K562 (cell line): ENCODE measurements around the gene MAP2K3. TPM values are rescaled to one million over a fixed set of nuclear protein-coding genes. Genes with fewer than 3 reads are reported as not detected.
A peak's percentile ranks its signal among the peaks of the same experiment; 100 is the strongest.

ENCODE experiments used
- BHLHE40 ChIP-seq: IDR thresholded peaks from 2 replicates; pipeline ENCODE4 v1.6.1; 2011; ENCODE audit warnings: low read length, improper control_type of control experiment
- CCNT2 ChIP-seq: IDR thresholded peaks from 2 replicates; pipeline ENCODE4 v1.6.1; 2011; ENCODE audit warnings: borderline replicate concordance, low read depth, mild to moderate bottlenecking, moderate library complexity, mixed read lengths, low read length; ENCODE audit not compliant: insufficient read length; ENCODE audit errors: extremely low read depth
- EP400 ChIP-seq: fragments of 450-650 bp; IDR thresholded peaks from 2 replicates; pipeline ENCODE4 v1.6.1; 2017; ENCODE audit warnings: antibody characterized with exemption, mild to moderate bottlenecking, moderate library complexity
- ETS1 ChIP-seq: conservative IDR thresholded peaks from 2 replicates; pipeline ENCODE4 v1.6.1; 2011; ENCODE audit warnings: low read depth, mild to moderate bottlenecking, low read length; ENCODE audit not compliant: control insufficient read depth
- FUS ChIP-seq: fragments of 200-400 bp; formaldehyde crosslinking; optimal IDR thresholded peaks from 2 replicates; pipeline ENCODE3; 2017; ENCODE audit warnings: low read depth, low read length
- HNRNPK ChIP-seq: fragments of 200-400 bp; formaldehyde crosslinking; IDR thresholded peaks from one replicate; pipeline ENCODE4 v1.6.1; 2018; ENCODE audit warnings: mild to moderate bottlenecking, low read depth, low read length; ENCODE audit not compliant: poor library complexity, severe bottlenecking
- HNRNPLL ChIP-seq: fragments of 200-400 bp; formaldehyde crosslinking; IDR thresholded peaks from 2 replicates; pipeline ENCODE4 v1.6.1; 2017; ENCODE audit warnings: low read length, low read depth, mild to moderate bottlenecking; ENCODE audit not compliant: poor library complexity, severe bottlenecking
- KAT7 ChIP-seq: sonication (generic); formaldehyde crosslinking; IDR thresholded peaks from 2 replicates; pipeline ENCODE4 v1.8.0; 2022; ENCODE audit warnings: missing genetic modification reagents, mild to moderate bottlenecking, borderline replicate concordance
- MAZ ChIP-seq, 2 experiments: fragments of 450-650 bp in 1 of 2; sonication (generic) in 1 of 2; formaldehyde crosslinking; IDR thresholded peaks in 1 of 2; conservative IDR thresholded peaks in 1 of 2; 2 replicates each; pipeline versions ENCODE4 v1.4.0 to v1.5.0; 2020; ENCODE audit warnings: mild to moderate bottlenecking in 1 of 2, missing genetic modification reagents in 1 of 2
- MTA2 ChIP-seq: fragments of 450-650 bp; IDR thresholded peaks from 2 replicates; pipeline ENCODE4 v1.6.1; 2016; ENCODE audit warnings: low read depth
- NCOA2 ChIP-seq, 2 experiments: fragments of 450-650 bp; IDR thresholded peaks; 2 replicates each; pipeline ENCODE4 v1.6.1; 2018; ENCODE audit warnings: mild to moderate bottlenecking in 2 of 2, moderate library complexity in 1 of 2; ENCODE audit not compliant: partially characterized antibody in 2 of 2
- NRF1 ChIP-seq, 2 experiments: fragments of 450-650 bp; IDR thresholded peaks in 1 of 2; conservative IDR thresholded peaks in 1 of 2; 2 replicates each; pipeline ENCODE4 v1.6.1; 2014; ENCODE audit warnings: mild to moderate bottlenecking in 2 of 2
- POLR2G ChIP-seq: fragments of 200-400 bp; formaldehyde crosslinking; IDR thresholded peaks from 2 replicates; pipeline ENCODE4 v1.6.1; 2017; ENCODE audit warnings: low read depth, mild to moderate bottlenecking, antibody characterized with exemption, low read length, moderate library complexity
- VEZF1 ChIP-seq: fragments of 200-800 bp; sonication (Bioruptor generic); IDR thresholded peaks from 2 replicates; pipeline ENCODE4 v1.6.1; 2017; ENCODE audit warnings: missing genetic modification characterization, missing compliant biosample characterization
- ZBED1 ChIP-seq: IDR thresholded peaks from 2 replicates; pipeline ENCODE4 v1.6.1; 2014
- ZNF253 ChIP-seq: fragments of 250-450 bp; sonication (Bioruptor Pico); conservative IDR thresholded peaks from 2 replicates; pipeline ENCODE4 v1.6.1; 2021; ENCODE audit warnings: mild to moderate bottlenecking
- polyA plus RNA-seq, 8 experiments: library from polyadenylated mRNA; depleted of rRNA in 4 of 8; stranded (reverse) in 5 of 8; unstranded in 3 of 8; fragments of >200 nt; fragmentation: Nextera tagmentation in 2 of 8; fragmentation: Illumina TruSeq in 1 of 8; extraction: Ambion mirVana in 2 of 8; extraction: Trizol in 1 of 8; gene quantifications; 2 replicates each; pipeline versions ENCODE4 v1.2.1 to v1.2.3, GENCODE V29; 2011 to 2014; ENCODE audit warnings: inconsistent platforms in 1 of 8, missing spikeins in 1 of 8
- total RNA-seq, 7 experiments: library from RNA; depleted of rRNA in 6 of 7; stranded (reverse); fragments of >200 nt in 6 of 7; fragmentation: Illumina TruSeq in 2 of 7; extraction: Trizol in 2 of 7; gene quantifications; 2 replicates each; pipeline versions ENCODE4 v1.2.1 to v1.2.3, GENCODE V29; 2011 to 2021; ENCODE audit warnings: low replicate concordance in 1 of 7
- TF ChIP-seq, protein P1 (sequence below): fragments of 250-450 bp; sonication (Bioruptor Pico); IDR thresholded peaks from 2 replicates; pipeline ENCODE4 v1.5.0; 2021; ENCODE audit warnings: mild to moderate bottlenecking, borderline replicate concordance
- TF ChIP-seq, protein P2 (sequence below): fragments of 450-650 bp; formaldehyde crosslinking; IDR thresholded peaks from 2 replicates; pipeline ENCODE4 v1.4.0; 2020; ENCODE audit warnings: mild to moderate bottlenecking, mixed read lengths
- TF ChIP-seq, protein P3 (sequence below): sonication (generic); formaldehyde crosslinking; IDR thresholded peaks from 2 replicates; pipeline ENCODE4 v1.9.0; 2022; ENCODE audit warnings: mild to moderate bottlenecking, missing genetic modification reagents

The MAP2K3 gene
- total and polyA plus RNA-seq, 9 of the 15 experiments (the other 6 are each of a cell fraction or from before 2014, with no cell fraction given) = 0.18 to 14.8 (median 3.5) TPM

DNA sequence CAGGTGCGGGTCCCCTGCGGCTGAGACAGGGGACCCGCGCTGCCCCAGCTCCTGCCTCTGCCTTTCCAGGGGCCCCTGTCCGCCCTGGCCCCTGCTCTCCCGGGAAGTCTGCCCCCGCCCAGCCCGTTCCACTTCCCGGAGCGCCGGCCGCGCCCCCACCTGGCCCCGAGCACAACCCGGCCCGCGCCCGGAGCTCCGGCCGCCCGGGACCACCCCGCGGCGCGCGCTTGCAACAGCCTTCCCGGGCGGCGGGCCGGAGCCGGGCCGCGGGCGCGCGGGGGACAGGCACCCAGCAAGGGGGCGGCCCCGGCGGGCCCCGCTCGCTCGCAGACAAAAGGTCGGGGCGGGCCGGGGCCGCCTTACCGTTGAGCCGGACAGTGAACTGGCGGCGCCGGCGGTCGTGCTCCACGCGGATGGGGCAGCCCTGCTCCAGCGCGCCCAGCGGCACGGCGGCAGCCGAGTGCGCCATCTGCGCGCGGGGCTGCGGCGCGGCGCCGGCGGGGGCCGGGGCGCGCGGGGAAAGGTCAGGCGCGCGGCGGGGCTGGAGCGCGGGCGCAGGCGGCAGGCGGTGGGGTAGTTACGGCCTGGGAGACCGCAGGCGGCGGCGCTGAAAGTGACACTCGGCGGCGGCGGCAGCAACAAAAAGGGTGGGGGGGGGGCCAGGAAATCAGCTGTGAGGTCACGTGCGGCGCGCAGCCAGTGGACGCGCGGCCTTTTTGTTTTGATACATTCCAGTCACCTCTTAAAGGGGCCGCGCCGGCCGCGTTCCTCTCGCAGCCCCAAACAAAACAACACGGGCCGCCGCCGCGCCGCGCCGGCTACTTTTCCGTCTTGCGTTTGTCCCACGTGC is 31.5 kb upstream of the MAP2K3 start, which contains the start of gene NATD1 (continued):
- TF ChIP-seq HNRNPK = peak; percentile 63
- TF ChIP-seq, protein P1, sequence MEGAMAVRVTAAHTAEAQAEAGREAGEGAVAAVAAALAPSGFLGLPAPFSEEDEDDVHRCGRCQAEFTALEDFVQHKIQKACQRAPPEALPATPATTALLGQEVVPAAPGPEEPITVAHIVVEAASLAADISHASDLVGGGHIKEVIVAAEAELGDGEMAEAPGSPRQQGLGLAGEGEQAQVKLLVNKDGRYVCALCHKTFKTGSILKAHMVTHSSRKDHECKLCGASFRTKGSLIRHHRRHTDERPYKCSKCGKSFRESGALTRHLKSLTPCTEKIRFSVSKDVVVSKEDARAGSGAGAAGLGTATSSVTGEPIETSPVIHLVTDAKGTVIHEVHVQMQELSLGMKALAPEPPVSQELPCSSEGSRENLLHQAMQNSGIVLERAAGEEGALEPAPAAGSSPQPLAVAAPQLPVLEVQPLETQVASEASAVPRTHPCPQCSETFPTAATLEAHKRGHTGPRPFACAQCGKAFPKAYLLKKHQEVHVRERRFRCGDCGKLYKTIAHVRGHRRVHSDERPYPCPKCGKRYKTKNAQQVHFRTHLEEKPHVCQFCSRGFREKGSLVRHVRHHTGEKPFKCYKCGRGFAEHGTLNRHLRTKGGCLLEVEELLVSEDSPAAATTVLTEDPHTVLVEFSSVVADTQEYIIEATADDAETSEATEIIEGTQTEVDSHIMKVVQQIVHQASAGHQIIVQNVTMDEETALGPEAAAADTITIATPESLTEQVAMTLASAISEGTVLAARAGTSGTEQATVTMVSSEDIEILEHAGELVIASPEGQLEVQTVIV (CRISPR knock-in tag) = no peak
- TF ChIP-seq MAZ (CRISPR knock-in tag; conservative IDR thresholded peaks at IDR 0.05 in 1 of 2, IDR thresholded peaks at IDR 0.05 in 1 of 2) = peak; percentile 23 to 53; a peak in 1 of 4 replicates
- TF ChIP-seq, protein P2, sequence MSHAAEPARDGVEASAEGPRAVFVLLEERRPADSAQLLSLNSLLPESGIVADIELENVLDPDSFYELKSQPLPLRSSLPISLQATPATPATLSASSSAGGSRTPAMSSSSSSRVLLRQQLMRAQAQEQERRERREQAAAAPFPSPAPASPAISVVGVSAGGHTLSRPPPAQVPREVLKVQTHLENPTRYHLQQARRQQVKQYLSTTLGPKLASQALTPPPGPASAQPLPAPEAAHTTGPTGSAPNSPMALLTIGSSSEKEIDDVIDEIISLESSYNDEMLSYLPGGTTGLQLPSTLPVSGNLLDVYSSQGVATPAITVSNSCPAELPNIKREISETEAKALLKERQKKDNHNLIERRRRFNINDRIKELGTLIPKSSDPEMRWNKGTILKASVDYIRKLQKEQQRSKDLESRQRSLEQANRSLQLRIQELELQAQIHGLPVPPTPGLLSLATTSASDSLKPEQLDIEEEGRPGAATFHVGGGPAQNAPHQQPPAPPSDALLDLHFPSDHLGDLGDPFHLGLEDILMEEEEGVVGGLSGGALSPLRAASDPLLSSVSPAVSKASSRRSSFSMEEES (CRISPR knock-in tag) = peak; percentile 78
- peak; percentile 37 to 56; a peak in 3 of 4 replicates for TF ChIP-seq NRF1 (conservative IDR thresholded peaks at IDR 0.05 in 1 of 2, IDR thresholded peaks at IDR 0.05 in 1 of 2)
- no peak for TF ChIP-seq NCOA2 (IDR thresholded peaks at IDR 0.05; ENCODE audit: partially characterized antibody in 2 of 2)
- TF ChIP-seq BHLHE40 = peak; percentile 71; the same call in 1 of the 2 replicates
- no peak for TF ChIP-seq FUS
- peak; percentile 67 for TF ChIP-seq POLR2G
- TF ChIP-seq VEZF1 = peak; percentile 96
- TF ChIP-seq EP400 = no peak
- TF ChIP-seq CCNT2 = peak; percentile 45
- TF ChIP-seq HNRNPLL = peak; percentile 37
- TF ChIP-seq KAT7 (CRISPR knock-in tag) = no peak
- TF ChIP-seq ZNF253 = no peak
- TF ChIP-seq, protein P3, sequence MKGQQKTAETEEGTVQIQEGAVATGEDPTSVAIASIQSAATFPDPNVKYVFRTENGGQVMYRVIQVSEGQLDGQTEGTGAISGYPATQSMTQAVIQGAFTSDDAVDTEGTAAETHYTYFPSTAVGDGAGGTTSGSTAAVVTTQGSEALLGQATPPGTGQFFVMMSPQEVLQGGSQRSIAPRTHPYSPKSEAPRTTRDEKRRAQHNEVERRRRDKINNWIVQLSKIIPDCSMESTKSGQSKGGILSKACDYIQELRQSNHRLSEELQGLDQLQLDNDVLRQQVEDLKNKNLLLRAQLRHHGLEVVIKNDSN (CRISPR knock-in tag) = peak; percentile 94
- no peak for TF ChIP-seq ZBED1
- TF ChIP-seq MTA2 = no peak
- no peak for TF ChIP-seq ETS1
